Amygdala (tissue), 56 donors: ENCODE measurements around the gene GSC.
"Not testable (repeated sequence)": the region's sequence is repeated elsewhere in the genome, so short reads cannot be mapped to it uniquely, and the experiment has no call there.

Experiments
- DNase-seq, 56 donors: peaks; one replicate each; lab custom pipeline; 2025; lab: John Stamatoyannopoulos, UW

GSC gene

DNA sequence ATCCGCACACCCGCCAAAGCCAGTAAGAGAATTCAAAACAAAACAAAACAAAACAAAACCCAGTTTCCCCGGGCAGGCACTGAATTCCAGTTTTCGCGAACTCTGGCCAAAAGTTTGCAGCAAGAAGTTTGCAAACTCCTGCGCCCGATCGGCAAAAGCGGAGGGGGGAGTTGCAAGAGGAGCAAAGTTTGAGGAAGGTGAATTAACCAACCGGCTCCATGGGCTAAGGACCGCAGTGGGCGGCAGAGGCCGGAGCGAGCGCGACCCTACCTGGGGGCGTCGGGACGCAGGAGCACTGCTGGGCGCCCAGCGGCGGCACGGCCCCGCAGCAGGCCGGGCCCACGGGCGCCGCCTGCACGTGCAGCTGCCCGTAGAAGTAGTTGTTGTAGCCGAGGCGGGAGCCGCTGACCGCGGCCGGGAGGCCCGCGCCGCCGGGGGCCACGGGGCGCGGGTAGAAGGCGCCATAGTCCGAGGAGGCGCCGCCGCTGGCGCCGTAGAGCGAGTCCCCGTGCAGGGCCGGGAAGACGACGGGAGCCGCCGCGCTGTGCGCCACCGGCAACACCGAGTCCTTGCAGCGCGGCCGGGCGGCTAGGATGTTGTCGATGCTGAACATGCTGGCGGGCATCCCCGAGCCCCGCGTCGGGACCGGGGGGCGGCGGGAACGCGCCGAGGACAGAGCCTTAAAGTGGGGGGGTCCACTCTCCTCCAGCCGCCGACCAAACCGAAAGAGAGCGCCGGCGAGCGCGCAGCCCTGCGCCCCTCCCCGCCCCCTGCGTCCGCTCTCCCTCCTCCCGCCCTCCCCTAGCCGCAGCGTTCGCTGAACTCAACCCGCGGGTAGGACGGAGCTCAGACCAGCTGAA, at the start of gene GSC:
GSC (minus strand) TSS at position 723 of the 860 bp plus-strand sequence; CDS start at position 625, 98 bp downstream.
- DNase-seq = peak in 1 of 56 donors; percentile 8

DNA sequence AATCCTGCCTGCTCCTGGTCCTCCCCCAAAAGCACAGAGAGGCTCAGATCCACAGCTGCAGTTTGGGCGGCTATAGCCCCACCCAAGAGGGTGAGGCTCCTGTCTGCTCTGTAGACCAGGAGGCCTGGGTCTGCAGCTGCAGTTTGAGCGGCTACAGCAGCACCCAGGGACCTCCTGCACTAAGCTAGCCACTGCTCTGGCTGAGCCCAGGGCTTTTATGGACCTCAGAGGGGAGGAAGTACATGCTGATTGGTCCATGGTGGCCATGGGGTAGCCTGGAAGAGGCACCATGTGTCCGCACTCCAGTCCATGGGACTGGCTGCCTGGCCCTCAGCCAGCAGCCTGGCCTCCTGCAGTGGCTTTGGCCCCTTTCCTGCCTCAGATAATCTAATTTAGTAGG, 49.6 kb upstream of the GSC start:
- DNase-seq = no peak

DNA sequence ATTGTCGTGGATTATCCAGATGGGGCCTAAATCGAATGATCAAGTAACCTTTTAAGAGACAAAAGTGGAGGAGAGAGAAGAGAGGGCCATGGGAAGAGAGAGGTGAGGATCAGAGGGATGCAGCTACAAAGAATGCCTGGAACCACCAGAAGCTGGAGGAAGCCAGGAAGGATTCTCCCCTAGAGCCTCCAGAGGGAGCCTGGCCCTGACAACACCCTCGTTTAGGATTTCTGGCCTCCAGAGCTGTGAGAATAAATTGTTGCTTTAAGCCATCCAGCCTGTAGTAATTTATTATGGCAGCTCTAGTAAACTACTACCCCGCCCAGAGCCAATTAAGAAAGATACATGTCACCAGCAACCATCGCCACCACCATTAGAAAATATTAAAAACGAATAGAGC, 46.2 kb upstream of the GSC start:
- no peak for DNase-seq

DNA sequence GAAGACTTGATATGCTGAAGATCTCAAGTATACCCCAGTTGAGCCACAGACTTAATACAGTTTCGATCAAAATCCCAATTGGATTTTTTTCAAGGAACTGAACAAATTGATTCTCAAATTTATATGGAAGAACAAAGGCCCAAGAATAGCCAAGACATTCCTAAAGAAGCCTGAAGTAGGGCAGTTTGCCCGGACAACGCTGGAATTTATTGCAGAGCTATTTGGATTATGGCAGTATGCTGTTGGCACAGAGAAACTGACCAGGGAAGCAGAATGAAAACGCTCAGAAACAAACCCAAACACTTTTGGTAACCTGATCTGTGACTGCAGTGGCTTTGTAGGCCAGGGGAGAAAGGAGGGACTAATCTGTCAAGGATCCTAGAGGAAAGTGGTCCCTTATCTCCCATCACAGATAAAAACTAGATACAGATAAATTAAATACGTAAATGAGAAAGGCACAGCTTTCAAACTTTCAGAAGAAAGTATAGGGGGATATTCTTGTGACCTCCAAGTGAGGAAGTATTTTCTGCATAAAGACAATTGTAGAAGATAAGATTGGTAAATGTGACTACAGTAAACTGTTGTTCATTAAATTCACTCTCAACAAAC, 35.9 kb upstream of the GSC start:
- no peak for DNase-seq

DNA sequence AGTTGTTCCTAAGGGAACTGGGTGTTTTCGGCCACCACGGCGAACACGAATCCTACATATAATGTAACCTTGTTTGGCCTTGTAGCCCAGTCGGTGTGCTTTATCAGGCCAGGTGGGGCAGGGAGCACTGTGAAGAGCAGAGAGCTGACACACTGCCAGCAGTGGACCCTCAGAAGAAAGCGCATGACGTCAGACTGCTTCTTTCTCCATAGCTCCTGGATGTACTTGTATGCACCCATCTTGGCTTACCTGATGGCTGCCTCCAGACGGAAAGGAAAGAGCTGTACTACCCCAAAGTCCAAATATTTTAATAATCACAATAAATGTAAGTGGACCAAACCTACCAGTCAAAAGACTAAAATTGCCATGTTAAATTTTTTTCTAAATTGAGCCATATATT, 31.3 kb upstream of the GSC start:
- no peak for DNase-seq

DNA sequence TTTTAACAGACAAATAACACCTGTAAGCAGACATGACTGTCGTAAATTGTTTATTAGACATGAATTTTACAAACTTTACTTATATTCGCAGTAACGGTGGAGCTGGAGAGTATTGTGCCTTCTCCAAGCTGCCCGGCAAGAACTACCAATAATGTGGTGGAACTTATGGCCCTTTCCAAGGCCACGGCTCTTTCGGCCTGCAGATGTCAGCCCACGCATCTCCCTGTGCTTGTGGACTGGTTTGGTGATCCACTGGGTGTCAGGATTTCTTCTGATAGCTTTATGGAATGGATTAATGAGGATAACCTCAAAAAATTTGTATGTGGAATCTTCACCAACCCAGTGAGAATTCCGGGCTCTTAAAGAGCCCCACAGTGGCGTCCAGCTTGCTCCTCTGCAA, 30.9 kb upstream of the GSC start:
- DNase-seq = not testable (repeated sequence)

DNA sequence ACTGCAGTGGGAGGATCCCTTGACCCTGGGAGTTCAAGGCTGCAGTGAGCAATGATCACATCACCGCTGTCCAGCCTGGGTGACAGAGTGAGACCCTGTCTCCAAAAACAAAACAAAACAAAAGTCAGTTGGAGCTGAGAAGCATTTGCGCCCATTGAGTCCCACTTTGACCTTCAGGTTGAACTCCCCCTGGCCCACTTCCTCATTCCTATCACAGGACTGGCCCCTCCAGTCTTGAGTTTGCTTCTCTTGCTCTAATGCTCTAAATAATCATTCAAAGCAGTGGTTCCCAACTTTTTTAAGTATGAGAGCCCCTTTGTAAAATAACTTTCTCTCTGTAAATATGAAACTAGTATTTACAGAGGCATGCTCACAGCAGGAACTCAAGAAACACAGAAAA, 28.0 kb upstream of the GSC start:
- DNase-seq = no peak

DNA sequence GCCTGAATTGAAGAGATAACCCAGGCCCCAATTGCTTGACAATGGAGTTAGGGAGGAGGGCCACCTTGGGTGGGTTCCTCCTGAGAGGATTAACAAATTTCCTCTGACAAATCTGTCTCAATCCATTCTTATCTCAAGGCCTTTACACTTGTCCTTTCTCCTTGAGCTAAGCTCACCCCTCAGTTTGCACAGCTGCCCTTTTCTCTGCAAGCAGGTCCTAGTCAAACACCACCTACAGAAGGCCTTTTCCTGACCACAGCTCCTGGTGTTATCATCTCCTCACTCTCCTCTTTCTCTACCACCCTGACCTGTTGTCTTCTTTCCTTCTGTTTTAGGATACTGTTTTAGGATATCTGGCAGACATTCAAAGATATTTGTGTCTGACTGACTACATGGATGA, 26.4 kb upstream of the GSC start:
- DNase-seq = no peak

DNA sequence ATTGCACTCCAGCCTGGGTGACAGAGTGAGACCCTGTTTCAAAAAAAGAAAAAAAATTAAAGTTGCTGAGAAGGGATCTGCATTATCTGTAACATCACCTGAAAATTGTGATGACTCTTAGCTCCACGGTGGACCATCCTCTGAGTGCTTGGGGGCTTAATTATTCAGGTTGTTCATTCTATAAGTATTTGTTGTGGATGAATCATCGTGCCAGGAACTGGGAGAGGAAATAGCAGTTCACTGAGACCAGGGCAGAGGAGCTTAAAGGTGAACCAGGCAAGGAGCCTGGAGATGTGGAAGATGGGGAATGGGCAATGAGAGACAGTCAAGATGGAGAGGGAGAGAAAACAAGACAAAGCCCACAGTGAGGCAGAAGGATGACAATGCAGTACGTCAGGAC, 25.5 kb upstream of the GSC start:
- no peak for DNase-seq

DNA sequence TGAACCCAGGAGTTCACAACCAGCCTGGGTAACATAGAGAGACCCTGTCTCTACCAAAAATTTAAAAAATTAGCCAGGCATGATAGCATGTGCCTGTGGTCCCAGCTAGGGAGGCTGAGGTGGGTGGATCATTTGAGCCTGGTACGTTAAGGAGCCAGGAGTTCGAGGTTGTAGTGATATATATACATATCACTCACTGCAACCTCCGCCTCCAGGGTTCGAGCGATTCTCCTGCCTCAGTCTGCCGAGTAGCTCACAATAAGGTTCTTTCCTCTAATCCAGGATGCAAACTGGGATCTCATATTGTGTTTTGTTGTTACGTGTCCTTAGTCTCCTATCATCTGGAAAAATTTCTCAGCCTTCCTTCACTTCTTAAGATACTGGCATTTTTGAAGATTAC, 24.0 kb upstream of the GSC start:
- no peak for DNase-seq

DNA sequence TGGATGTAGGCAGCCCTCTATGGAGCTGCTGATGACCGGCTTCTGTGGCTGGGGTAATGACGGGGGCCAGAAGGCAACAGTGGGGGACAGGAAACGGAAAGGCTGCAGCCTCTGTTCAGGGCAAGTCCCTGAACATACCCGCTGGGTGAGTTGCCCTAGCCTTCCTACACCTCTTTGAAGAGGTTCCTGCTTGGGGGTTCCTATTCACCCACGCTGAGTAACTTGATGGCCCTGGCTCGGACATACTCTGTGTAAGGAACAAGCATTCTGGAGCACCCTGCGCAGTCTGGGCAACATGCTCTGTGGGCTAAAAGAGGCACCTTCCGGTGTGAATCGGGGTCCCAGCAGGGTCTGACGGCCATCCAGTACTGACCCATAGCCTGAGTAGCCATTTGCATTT, 17.7 kb upstream of the GSC start:
- DNase-seq = no peak

DNA sequence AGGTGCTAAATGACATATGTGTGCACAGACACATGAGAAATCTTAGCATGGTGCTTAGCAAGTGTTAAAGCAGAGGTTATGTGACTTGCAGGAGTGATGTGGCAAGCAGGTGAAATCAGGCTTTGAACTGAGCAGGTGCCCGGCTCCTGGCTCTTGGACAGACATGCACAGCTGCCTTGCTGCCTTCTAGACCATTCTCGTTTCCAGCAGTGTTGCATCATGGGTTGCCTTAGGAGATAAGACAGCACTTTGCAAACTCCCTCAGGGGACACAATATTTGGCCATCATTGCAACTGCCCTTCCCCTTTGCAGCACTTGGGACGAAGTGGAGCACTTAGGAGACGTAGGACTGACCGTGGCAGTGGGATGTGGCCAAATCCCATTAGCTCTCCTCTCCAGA, 17.2 kb upstream of the GSC start:
- no peak for DNase-seq

DNA sequence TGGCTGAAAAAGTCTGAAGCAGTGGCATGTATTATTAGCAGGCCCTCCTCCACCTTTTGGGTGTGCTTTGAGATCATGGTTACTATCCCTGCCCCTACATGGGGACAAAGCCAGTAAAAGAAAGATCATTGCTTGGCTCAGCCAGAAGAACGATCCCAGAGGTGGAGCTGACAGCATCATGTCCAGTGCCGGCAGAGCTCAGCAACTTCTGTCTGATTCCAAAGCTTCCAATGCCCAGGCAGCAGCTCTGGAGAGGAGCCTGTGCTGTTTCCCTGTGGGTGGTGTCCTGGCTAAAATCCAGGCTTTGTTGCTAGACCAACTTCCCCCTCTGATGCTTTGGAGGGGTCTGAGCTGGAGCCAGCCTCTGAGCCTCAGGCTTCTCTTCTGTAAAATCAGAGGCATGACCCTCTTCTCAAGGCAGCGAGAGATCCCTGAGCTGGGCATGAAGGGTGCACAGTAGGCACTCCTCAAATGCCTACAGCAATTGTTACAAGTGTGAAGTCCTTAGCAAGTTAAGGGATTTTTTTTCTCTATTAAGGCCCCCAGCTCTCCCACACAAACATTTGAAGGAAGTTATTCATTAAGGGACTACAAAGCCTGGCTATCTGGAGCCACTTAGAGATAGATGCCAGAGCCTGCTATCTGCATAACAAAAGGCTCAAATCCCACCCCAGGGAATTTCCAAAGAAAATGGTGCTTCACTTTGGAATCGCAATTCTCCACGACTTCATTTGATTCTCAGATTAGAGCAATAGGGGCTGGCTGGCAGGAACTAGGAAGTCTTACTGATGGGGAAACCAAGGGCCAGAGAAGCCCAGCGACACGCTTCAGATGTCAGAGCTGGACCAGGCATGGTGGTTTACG, 10.9 kb upstream of the GSC start:
- DNase-seq = no peak

DNA sequence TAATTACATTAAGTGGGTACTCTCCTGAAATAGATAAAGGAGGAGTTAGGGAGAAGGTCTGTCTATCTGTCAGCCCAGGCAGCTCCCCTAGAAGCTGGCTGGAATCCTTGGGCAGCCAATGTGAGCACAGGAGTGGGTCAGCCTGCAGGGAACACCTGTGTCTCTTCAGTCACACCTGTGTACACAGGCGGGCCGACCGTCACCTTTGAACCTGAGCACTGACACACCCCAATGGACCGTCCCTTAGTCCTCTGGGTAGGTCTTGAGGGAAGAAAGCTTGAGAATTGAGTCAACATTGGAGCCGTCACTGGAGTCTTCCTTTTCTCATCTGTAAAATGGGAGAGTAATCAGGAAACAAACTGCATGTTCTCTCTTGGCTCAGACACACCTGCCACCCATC, 9.8 kb upstream of the GSC start:
- no peak for DNase-seq

DNA sequence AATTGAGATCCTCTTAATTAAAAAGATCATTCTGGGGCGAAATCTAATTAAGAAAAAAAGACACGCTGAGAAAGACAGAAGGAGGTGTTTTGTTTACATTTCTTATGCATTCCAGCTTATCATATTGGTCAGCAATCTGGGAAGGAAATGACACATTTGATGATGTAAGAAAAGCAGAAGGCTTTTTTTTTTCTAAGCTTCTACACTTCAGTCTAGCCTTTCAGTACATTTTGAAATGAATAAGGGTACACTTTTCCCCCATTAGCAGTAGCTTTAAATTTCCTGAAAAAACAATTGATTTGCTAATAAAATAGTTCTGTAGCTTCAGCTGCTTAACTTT, 5.9 kb upstream of the GSC start:
- no peak for DNase-seq

DNA sequence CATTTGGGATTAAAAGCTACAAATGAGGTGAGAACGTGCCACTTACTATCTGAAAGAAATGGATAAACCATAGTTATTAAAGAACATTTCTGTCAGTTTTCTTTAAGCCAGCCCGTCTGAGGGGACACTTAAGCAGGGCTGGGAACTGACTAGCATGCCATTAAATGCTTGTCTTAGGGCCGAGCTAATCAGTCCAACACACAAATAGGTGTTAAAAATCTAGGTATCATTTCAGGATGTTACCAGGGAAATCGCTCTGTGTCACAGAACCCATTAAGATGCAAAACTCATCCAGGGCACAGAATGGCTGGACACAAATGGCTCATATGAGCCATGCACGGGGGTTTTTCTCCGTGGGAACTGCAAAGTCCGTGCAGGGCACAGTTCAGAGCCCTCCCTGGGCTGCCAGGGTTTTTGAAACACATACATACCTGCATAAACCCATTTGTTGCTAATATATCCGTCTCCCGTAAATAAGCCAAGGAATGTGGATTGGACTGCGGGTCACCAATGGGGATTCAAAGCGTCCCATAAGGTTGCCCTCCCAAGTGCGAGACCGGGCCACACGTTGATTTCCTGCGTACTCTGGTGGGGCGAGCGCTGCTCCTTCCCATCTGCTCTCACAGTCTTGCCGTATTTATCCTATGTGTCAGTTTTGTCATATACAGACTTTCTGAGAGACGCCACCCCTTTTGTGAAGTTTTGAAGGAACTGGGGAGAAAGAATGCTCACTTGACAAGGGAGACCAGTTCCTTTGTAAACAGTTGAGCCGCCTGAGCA, 5.4 kb upstream of the GSC start:
- DNase-seq = no peak

DNA sequence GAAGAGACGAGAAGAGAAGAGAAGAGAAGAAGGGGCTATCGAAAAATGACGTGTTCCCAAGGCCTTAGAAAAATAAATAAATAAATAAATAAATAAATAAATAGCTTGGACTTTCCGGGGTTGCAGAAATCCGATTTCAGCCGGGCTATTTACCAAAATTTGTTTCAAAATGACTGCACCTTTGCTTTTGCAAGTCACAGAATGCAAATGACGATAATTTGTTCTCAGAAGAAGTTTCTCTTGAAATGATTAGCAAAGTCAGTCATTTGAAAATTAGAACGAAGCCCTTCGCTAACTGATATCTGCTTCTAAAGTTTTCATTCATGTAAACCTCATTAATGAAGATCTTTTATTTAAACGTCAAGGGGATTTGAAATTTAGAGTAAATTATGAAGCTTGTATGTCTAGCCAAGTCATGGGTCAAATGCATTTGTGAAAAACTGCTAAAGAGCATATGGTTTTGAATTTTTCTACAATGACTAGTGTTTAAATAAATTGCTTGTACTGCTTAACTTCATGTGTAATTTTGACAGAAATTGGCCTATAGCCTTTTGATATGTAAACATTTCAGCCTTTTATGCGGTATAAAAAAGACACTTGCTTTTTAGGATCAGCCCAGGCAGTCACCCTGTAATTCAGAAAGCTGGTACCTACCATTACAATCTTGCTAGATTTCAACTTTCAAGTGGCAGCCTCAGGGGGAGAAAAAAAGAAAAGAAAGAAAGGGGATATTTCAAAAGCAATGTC, 4.6 kb upstream of the GSC start:
- DNase-seq = no peak

DNA sequence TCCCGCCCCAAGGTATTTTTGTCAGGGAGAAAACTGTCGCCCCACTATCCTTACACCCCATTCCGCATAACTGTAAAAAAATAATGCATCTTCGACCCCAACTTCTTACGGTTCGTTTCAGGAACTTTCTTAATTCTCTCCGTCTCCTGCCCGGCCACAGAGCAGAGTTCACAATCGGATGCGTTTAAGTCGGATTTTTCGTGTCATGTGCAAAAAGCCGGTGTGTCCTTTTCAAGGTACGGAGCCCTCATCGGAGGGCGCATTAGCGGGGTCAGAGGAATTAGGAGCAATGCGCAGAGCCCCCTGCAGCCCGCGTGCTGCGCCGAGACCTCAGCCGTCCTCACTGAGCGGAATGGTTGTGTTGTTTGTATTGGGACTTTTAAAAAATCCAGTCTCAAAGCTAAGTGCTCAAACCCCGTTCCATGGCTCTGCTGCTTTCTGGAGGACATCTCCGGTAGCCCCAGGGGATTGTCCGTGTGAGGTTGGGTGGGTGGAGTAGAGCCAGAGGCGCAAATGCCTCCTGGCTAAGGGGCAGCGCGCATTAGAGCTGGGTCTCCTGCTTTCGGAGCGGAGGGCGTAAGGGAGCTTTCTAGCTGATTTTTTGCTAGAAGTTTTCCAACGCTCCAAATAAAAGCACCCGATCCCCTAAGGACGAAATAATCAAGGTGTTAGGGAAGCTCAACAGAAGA, 3.9 kb upstream of the GSC start:
- DNase-seq = no peak

DNA sequence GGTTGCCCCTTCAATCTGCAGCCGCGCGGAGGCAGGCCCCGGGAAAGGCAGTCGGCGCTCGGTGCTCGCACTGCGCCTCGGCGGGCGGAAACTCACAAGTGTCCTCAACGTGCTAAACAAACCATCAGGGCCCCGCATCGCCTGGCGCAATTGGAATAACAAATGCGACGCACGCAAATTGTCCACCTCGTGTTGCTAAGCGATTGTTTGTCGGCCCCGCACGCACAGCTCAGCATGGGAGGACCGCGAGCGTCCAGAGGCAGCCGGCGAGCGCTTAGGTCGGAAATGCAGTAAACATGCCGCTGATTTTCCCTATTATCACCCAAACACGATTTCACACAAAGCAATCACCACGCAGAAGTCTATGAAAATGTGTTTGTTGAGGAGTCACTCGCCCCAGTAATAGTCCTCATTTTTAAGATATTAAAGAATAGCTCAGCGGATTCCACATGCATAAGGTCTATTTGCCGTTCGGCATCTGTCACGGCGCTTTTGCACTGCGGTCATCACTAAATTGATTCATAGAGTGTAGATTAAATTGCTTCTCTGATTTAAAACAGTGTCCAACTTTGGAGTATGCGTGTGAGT, 3.2 kb upstream of the GSC start:
- DNase-seq = no peak
